Nephron progenitor cell (in vitro differentiated cells): ENCODE measurements around the gene CFAP58.
A peak's percentile ranks its signal among the peaks of the same experiment; 100 is the strongest.

ENCODE experiments used
- DNase-seq: peaks from one replicate; pipeline ENCODE4 v3.0.0; 2021
- H3K27ac Mint-ChIP-seq: 2 replicates; pipeline ENCODE4 v1.8.0; 2021; ENCODE audit warnings: mild to moderate bottlenecking, moderate library complexity, mixed read lengths
- H3K27me3 Mint-ChIP-seq: 2 replicates; pipeline ENCODE4 v1.8.0; 2021; ENCODE audit warnings: mild to moderate bottlenecking, low read depth, mixed read lengths; ENCODE audit not compliant: poor library complexity
- H3K36me3 Mint-ChIP-seq: 2 replicates; pipeline ENCODE4 v1.8.0; 2021; ENCODE audit warnings: low read depth, mixed read lengths
- H3K4me1 Mint-ChIP-seq: 2 replicates; pipeline ENCODE4 v1.8.0; 2021; ENCODE audit warnings: mixed read lengths
- H3K4me3 Mint-ChIP-seq: 2 replicates; pipeline ENCODE4 v1.8.0; 2021; ENCODE audit warnings: mild to moderate bottlenecking, moderate library complexity, mixed read lengths
- H3K9me3 Mint-ChIP-seq: 2 replicates; pipeline ENCODE4 v1.8.0; 2021; ENCODE audit warnings: mild to moderate bottlenecking, moderate library complexity, mixed read lengths
- TF ChIP-seq, protein P1 (sequence below): fragments of 200-600 bp; sonication (generic); IDR thresholded peaks from 2 replicates; pipeline ENCODE4 v1.5.0; 2021; ENCODE audit warnings: antibody characterized with exemption

Gene CFAP58

DNA sequence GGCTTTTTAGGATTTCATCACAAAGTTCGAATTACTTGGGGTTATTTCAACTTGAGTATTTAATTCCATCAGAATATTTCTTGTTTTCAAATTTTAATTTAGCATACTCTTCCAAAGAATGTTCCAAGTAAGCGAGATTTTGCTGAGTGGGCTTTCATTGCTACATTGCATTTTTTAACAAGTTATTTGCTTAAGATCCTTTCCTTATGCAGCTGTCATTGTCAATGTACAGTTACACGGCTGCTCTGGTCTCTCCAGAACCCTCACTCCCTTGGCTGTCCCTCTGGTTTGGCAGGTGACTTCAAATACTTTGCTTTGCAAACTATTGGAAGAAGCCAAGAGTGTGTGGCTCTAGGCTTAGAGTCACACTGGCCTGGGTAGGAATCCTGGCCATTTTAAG lies 80.0 kb downstream of the CFAP58 start:
- no peaks in the 10 kb centered on the region for H3K9me3 Mint-ChIP-seq
- H3K4me3 Mint-ChIP-seq = no peak overlapping the region
- TF ChIP-seq, protein P1, sequence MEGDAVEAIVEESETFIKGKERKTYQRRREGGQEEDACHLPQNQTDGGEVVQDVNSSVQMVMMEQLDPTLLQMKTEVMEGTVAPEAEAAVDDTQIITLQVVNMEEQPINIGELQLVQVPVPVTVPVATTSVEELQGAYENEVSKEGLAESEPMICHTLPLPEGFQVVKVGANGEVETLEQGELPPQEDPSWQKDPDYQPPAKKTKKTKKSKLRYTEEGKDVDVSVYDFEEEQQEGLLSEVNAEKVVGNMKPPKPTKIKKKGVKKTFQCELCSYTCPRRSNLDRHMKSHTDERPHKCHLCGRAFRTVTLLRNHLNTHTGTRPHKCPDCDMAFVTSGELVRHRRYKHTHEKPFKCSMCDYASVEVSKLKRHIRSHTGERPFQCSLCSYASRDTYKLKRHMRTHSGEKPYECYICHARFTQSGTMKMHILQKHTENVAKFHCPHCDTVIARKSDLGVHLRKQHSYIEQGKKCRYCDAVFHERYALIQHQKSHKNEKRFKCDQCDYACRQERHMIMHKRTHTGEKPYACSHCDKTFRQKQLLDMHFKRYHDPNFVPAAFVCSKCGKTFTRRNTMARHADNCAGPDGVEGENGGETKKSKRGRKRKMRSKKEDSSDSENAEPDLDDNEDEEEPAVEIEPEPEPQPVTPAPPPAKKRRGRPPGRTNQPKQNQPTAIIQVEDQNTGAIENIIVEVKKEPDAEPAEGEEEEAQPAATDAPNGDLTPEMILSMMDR = no peak
- no peaks in the 10 kb centered on the region for H3K36me3 Mint-ChIP-seq
- no peak overlapping the region for H3K27ac Mint-ChIP-seq
- H3K4me1 Mint-ChIP-seq = no peaks in the 10 kb centered on the region
- H3K27me3 Mint-ChIP-seq = no peaks in the 10 kb centered on the region
- DNase-seq = no peak

DNA sequence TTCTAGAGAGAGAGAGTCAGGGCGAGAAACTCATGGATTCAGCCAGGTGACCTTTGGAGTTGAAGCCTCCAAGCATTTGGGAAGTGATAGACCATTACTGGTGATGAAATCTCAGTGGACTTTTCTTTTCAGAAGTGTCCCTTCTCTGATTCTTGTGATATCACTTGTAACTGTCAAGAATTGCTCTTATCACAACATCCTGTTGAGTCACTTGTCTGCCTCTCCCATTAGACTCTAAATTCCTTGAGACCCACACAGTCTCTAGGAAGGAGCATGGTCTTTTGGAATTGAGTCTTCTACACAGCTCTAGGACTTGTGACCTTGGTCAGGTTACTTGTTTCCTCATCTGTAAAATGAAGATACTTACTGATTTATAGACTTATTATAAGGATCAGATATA lies 81.0 kb downstream of the CFAP58 start:
- no peak overlapping the region for H3K4me3 Mint-ChIP-seq
- H3K27ac Mint-ChIP-seq = no peak overlapping the region

DNA sequence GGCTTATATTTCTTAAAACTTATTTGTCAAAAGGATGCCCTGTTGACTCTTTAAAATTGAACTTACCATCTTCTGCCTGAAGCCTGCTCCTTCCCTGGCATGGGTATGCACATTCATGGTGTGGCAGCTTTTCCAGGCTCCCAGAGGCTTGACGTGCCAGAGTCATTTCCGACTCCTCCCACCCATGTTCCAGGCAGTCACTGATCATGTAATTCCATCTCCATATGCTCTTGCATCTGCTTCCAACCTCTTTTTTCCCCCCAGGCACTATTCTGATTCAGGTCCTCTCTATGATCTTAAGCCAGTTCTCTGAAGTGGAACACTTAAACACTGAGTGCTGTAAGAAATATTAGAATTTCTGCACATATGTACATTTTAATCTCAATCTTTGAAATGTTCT lies 82.2 kb downstream of the CFAP58 start:
- no peaks in the 10 kb centered on the region for H3K36me3 Mint-ChIP-seq
- H3K27me3 Mint-ChIP-seq = no peaks in the 10 kb centered on the region
- H3K27ac Mint-ChIP-seq = no peak overlapping the region
- TF ChIP-seq, protein P1 = no peak
- no peaks in the 10 kb centered on the region for H3K4me1 Mint-ChIP-seq
- no peak for DNase-seq
- H3K9me3 Mint-ChIP-seq = no peaks in the 10 kb centered on the region
- H3K4me3 Mint-ChIP-seq = no peak overlapping the region

More for the DNA sequence above, 81.0 kb downstream of the CFAP58 start:
- DNase-seq = no peak
- Mint-ChIP-seq H3K9me3 (no peaks in the 10 kb centered on the region), H3K27me3 (no peaks in the 10 kb centered on the region), H3K36me3 (no peaks in the 10 kb centered on the region), H3K4me1 (no peaks in the 10 kb centered on the region)
- TF ChIP-seq, protein P1 = no peak

DNA sequence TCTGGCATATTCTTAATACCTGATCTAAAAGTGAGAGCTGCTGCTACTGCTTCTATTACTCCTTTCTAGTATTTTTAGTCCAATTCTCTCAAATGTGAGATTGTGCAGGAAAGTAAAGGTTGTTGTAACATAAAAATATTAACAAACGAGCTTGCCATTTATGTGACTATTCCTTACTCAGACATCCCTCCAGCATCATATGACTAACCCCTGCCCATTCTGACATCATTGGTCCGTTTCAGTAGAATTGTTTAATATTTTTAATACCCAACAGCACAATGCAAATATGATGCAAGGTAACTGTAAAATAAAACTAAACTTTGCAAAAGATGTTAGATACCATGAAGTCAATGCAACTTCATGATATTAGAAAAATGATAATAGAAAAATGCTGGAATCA lies 83.6 kb downstream of the CFAP58 start:
- Mint-ChIP-seq H3K27ac (no peak overlapping the region), H3K4me3 (no peak overlapping the region), H3K4me1 (peaks cover 8% of the 10 kb centered on the region), H3K36me3 (no peaks in the 10 kb centered on the region), H3K9me3 (no peaks in the 10 kb centered on the region), H3K27me3 (no peaks in the 10 kb centered on the region)
- TF ChIP-seq, protein P1 = no peak
- DNase-seq = no peak

DNA sequence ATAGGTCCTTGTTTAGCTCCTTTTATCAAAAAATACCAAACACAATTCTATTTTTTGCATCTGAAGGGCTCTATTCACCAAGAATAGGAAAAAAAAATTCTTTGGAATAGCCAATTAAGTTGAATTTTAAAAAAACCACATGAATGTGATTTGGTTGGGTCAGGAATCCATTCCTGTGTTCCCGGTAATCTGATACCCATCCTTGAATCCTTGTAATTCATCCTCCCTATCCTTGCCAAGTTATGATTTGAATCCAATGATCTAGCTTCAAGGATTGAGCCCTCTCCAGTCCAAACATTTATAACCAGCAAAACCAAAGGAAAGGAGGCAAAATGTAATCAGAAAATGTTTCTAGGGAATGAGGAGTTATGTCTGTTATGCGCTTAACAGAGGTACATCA lies 86.6 kb downstream of the CFAP58 start:
- Mint-ChIP-seq H3K4me1 (peaks cover 8% of the 10 kb centered on the region), H3K9me3 (no peaks in the 10 kb centered on the region), H3K4me3 (no peak overlapping the region), H3K27me3 (no peaks in the 10 kb centered on the region), H3K36me3 (no peaks in the 10 kb centered on the region), H3K27ac (no peak overlapping the region)
- TF ChIP-seq, protein P1 = no peak
- DNase-seq = no peak

DNA sequence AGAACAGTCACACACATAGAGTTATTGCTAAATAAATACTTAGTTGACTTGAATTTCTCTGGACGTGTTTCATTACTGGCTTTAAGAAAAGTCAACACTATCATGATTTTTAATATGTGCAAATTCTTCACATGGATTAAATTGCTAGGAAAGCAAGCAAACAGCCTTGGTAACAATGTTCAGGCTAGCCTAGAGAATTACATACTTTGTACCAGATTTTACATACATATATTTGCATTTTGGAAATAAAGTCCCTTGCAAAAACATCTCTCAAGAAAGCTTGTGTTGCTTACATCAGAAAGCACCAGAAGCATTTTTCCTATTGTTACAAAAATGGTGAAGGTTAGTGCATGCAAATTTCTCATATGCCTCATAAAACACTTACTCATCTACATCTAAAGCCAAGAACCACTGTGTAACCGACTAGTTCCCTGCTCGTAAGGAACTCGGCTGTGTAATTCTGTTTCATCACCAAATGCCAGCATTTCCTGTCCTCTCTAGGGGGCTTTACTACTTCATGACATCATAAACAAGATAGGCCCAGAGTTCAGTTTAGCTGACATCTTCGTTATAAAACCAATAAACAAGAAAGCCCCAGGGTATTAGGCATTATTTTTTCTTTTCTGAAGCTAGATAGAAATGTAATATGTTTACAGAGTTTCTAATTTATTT lies 87.8 kb downstream of the CFAP58 start:
- peak overlapping the region; percentile 1 for H3K27ac Mint-ChIP-seq
- no peaks in the 10 kb centered on the region for H3K36me3 Mint-ChIP-seq
- no peaks in the 10 kb centered on the region for H3K27me3 Mint-ChIP-seq
- no peak for DNase-seq
- peaks cover 8% of the 10 kb centered on the region for H3K4me1 Mint-ChIP-seq
- TF ChIP-seq, protein P1 = no peak
- no peaks in the 10 kb centered on the region for H3K9me3 Mint-ChIP-seq
- no peak overlapping the region for H3K4me3 Mint-ChIP-seq
